ENCODE measurements around the gene PAM16. TPM values are rescaled to one million over a fixed set of nuclear protein-coding genes. Genes with fewer than 3 reads are reported as not detected.

Gene PAM16
- total RNA-seq (2021; fragmentation: NEBNext Ultra II Directional; extraction: Animal tissue kit (Norgen Biotek cat#: 25700)) (78.3 and 84.4 TPM in 2 replicates), polyA plus RNA-seq (2011; rRNA removed) (198 and 228 TPM in 2 replicates), polyA minus RNA-seq (2011; rRNA and poly(A)+ RNA removed) (12.3 and 15.6 TPM in 2 replicates)
- 154 TPM for polyA plus RNA-seq (2011; cell fraction: cytosol; rRNA removed)
- 131 TPM for polyA plus RNA-seq (2011; cell fraction: nucleus; rRNA removed)
- polyA plus RNA-seq (2012, experiment 1 of 2), result 57.3 to 96.0 TPM (median 90.9 TPM) in 4 replicates
- 222 TPM for polyA plus RNA-seq (2012, experiment 2 of 2)
- polyA plus RNA-seq (2013, experiment 1 of 2), result 161 TPM
- polyA plus RNA-seq (2013, experiment 2 of 2), result 151 TPM
- 31.5 TPM for polyA minus RNA-seq (2011; cell fraction: cytosol; rRNA and poly(A)+ RNA removed)
- 32.7 TPM for polyA minus RNA-seq (2011; cell fraction: nucleus; rRNA and poly(A)+ RNA removed)
- long read RNA-seq, experiment 1, transcript PAM16-201 (5 exons, 587 nt), result major isoform, 22 of 27 reads
- long read RNA-seq, experiment 1, partial matches to known transcripts, result 1 of 27 reads
- long read RNA-seq, experiment 1, other reads (novel, unspliced or antisense), result 0 of 27 reads
- long read RNA-seq, experiment 2, partial matches to known transcripts, result 1 of 2 reads
- long read RNA-seq, experiment 2, other reads (novel, unspliced or antisense), result 1 of 2 reads

DNA sequence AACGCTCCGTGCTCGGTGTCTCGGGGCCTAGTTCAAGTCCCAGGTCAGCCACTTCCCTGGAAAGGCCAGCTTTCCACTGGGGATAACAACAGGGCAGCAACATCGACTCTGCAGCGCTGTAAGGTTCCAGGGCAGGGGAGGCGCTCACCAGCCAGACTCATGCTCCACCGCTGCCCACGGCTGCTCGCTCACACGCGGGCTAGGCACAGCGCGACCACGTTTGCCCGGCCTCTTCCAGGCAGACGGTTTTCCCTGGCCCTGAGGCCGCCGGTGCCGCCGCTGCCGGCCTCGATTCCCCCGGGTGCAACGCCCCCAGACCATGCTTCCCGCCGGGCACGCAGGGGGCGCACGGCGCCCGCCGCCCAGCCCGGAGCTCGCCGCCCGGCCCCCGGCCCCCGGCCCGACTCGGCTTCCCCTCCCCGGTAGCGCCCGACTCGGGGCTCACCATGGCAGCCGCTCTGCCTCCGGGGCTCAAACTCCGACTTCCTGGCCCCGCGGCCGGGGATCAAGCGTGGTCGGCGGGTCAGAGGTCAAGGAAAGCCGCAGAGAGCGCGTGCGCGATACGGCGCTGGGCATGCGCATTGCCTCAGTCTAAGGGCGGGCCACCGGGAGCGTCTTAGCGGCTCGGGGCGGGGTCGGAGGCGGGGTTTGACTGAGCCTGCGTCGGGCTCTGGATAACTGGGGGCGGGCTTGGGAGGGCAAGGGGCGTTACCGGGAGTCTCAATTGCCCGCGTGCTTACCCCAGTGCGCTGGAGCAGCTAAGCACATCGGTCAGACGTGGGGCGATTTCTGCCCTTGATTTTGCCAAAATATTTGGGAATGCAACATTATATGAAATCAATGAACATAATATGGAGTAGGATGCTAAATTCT, at the start of gene PAM16:
Gene PAM16 (minus strand): TSS at position 535 of the 873 bp plus-strand sequence. CDS start 87 bp downstream, at position 448.
- Histone ChIP-seq H4K5ac (ENCODE audit: insufficient read length, low read depth, low read length) (peak within 1 kb of the TSS; percentile 66), H3K9ac (replicated peaks in 1 of 4; ENCODE audit: extremely low read depth in 1 of 4, low read depth in 3 of 4, low read length in 3 of 4) (peak within 1 kb of the TSS; percentile 84 to 98 (median 95)), H3K79me1 (ENCODE audit: low read depth, low read length) (peaks cover 7% of the 10 kb centered on the region; the same call in 1 of the 2 replicates), H2BK20ac (ENCODE audit: low read length) (no peak within 1 kb of the TSS), H2BK5ac (ENCODE audit: low read depth, low read length) (peak within 1 kb of the TSS; percentile 96), H3K4me2 (ENCODE audit: insufficient read depth in 1 of 2, low read depth in 2 of 2, low read length in 2 of 2) (peak within 1 kb of the TSS; percentile 62 to 83), H3K4me1 (replicated peaks in 1 of 4; ENCODE audit: control insufficient read depth in 3 of 4, insufficient read depth in 4 of 4, low read length in 3 of 4) (peaks cover 0 to 4% (median 0%) of the 10 kb centered on the region in 4 experiments; a peak in 1 of 7 replicates), H4K91ac (replicated peaks; ENCODE audit: insufficient read length, low read length) (peak within 1 kb of the TSS; percentile 99), H2AK5ac (ENCODE audit: low read depth, low read length) (peak within 1 kb of the TSS; percentile 66; the same call in 1 of the 2 replicates), H2BK12ac (ENCODE audit: low read depth, low read length) (peak within 1 kb of the TSS; percentile 95), H2BK15ac (ENCODE audit: low read length) (peak within 1 kb of the TSS; percentile 88), H3K27ac (ENCODE audit: low read depth, low read length) (peak within 1 kb of the TSS; percentile 85), H2AFZ (ENCODE audit: low read length) (no peak within 1 kb of the TSS), H3K36me3 (ENCODE audit: control insufficient read depth in 2 of 4, insufficient read depth in 4 of 4, low read length in 3 of 4) (peaks cover 0 to 8% (median under 1%) of the 10 kb centered on the region in 4 experiments; a peak in 3 of 8 replicates), H3K79me2 (ENCODE audit: control insufficient read depth in 1 of 2, insufficient read depth in 2 of 2, low read length in 2 of 2) (peaks cover 18 to 48% of the 10 kb centered on the region in 2 experiments), H3K4me3 (ENCODE audit: extremely low read depth in 1 of 4, insufficient read depth in 2 of 4, low read depth in 3 of 4, low read length in 4 of 4) (peak within 1 kb of the TSS; percentile 91 to 97 (median 96)), H3K27me3 (replicated peaks in 1 of 4; ENCODE audit: control insufficient read depth in 3 of 4, extremely low read depth in 1 of 4, insufficient read depth in 3 of 4, low read length in 3 of 4) (peaks cover 0 to 2% (median 0%) of the 10 kb centered on the region in 4 experiments; a peak in 1 of 7 replicates), H3K23me2 (ENCODE audit: low read depth, low read length) (no peaks in the 10 kb centered on the region; the same call in 1 of the 2 replicates), H3K9me3 (ENCODE audit: insufficient read depth in 2 of 2, low read depth in 1 of 2, low read length in 1 of 2) (no peaks in the 10 kb centered on the region), H3K14ac (ENCODE audit: insufficient read length) (no peak within 1 kb of the TSS), H3K56ac (replicated peaks; ENCODE audit: insufficient read length, low read depth, low read length) (peak within 1 kb of the TSS; percentile 20), H3K23ac (ENCODE audit: insufficient read length) (no peak within 1 kb of the TSS), H2BK120ac (replicated peaks; ENCODE audit: low read depth, low read length) (no peak within 1 kb of the TSS), H3K18ac (ENCODE audit: extremely low read depth, low read length) (peak within 1 kb of the TSS; percentile 97), H4K8ac (ENCODE audit: extremely low read depth, insufficient read depth, low read length) (peak within 1 kb of the TSS; percentile 81), H3K4ac (replicated peaks; ENCODE audit: insufficient read length, low read depth, low read length) (peak within 1 kb of the TSS; percentile 44), H4K20me1 (replicated peaks in 1 of 2; ENCODE audit: control insufficient read depth in 1 of 2, insufficient read depth in 2 of 2, low read length in 2 of 2) (peaks cover 0 to 12% of the 10 kb centered on the region in 2 experiments)
- CTCF ChIA-PET (ENCODE audit: partially characterized antibody), result interaction anchor here (0.5 to 12.6 kb wide), 24 partner anchors 9 to 1195 kb away, joined by 3 to 159 read pairs (median 4); no protein-coding TSS in a partner anchor
- WGBS, 2 experiments (ENCODE audit: extremely low coverage in 1 of 2, insufficient coverage in 1 of 2, insufficient read length in 1 of 2, insufficient replicate concordance in 2 of 2, low coverage in 1 of 2, low lambda C conversion rate in 2 of 2, missing lambda C conversion rate in 1 of 2), result 3% methylated on average over 44 of the region's 81 CpGs; no CpG with 5 or more reads in 1 of the 2 experiments
- POLR2A ChIA-PET (ENCODE audit: partially characterized antibody), result interaction anchor here (0.6 to 9.8 kb wide), 33 partner anchors 8 to 117 kb away, joined by 3 to 154 read pairs (median 5); partner anchors contain the start of gene VASN
- FAIRE-seq (peak; percentile 36), DNase-seq (ENCODE audit: low read depth in 1 of 2, low spot score in 2 of 2) (peak; percentile 87 to 100)
- TF ChIP-seq RAD21 (IDR thresholded peaks at IDR 0.05 in 1 of 2, conservative IDR thresholded peaks at IDR 0.05 in 1 of 2; ENCODE audit: low read depth in 2 of 2, low read length in 2 of 2) (no peak), SIX5 (IDR thresholded peaks at IDR 0.05; ENCODE audit: low read depth, low read length) (no peak), EZH2 (IDR thresholded peaks at IDR 0.05; ENCODE audit: low read depth, low read length, severe bottlenecking) (no peak), SIN3A (conservative IDR thresholded peaks at IDR 0.05 in 1 of 2, IDR thresholded peaks at IDR 0.05 in 1 of 2; ENCODE audit: low read depth in 1 of 2, low read length in 2 of 2) (peak in 1 of 2 experiments; percentile 27; a peak in 1 of 4 replicates), CTBP2 (IDR thresholded peaks at IDR 0.05; ENCODE audit: borderline replicate concordance, insufficient read depth, insufficient read length, low read length) (no peak), GTF2F1 (IDR thresholded peaks at IDR 0.05; ENCODE audit: borderline replicate concordance, low read depth, low read length) (no peak)
